Transverse colon (tissue), 4 donors: ENCODE results near the gene ECI1. TPM values are rescaled to one million over a fixed set of nuclear protein-coding genes. Genes with fewer than 3 reads are reported as not detected.

Experiments used
- DNase-seq: peaks from one replicate; pipeline ENCODE4 v3.0.0-alpha.2; 2019
- H3K27ac ChIP-seq, 4 donors: fragments of 200-600 bp; sonication (generic); 2 replicates each; pipeline ENCODE4 v1.5.1; 2016 to 2018; ENCODE audit warnings: inconsistent platforms in 4 of 4
- H3K27me3 ChIP-seq: fragments of 200-600 bp; sonication (generic); 2 replicates; pipeline ENCODE4 v1.5.1; 2017; ENCODE audit warnings: inconsistent platforms
- H3K36me3 ChIP-seq, 4 donors: fragments of 200-600 bp; sonication (generic); 2 replicates each; pipeline ENCODE4 v1.5.1; 2017 to 2019; ENCODE audit warnings: inconsistent platforms in 4 of 4
- H3K4me1 ChIP-seq, 4 donors: fragments of 200-600 bp; sonication (generic); 2 replicates each; pipeline ENCODE4 v1.5.1; 2017 to 2020; ENCODE audit warnings: inconsistent platforms in 4 of 4
- H3K4me3 ChIP-seq, 4 donors: fragments of 200-600 bp; sonication (generic); 1 replicate in 1 of 4; 2 replicates in 3 of 4; pipeline versions ENCODE4 v1.5.1 to v1.6.1; 2017 to 2019; ENCODE audit warnings: inconsistent platforms in 4 of 4
- H3K9me3 ChIP-seq, 2 donors: fragments of 200-600 bp; sonication (generic); 2 replicates each; pipeline ENCODE4 v1.5.1; 2017 to 2019; ENCODE audit warnings: inconsistent platforms in 2 of 2
- CTCF ChIP-seq, 5 experiments: fragments of 200-600 bp in 3 of 5; fragments of 450-650 bp in 2 of 5; sonication (generic) in 3 of 5; IDR thresholded peaks; 1 replicate in 2 of 5; 2 replicates in 3 of 5; pipeline ENCODE4 v1.5.1; 2016 to 2017; ENCODE audit warnings: antibody characterized with exemption in 5 of 5, inconsistent platforms in 3 of 5, mild to moderate bottlenecking in 2 of 5, moderate library complexity in 1 of 5
- EP300 ChIP-seq: sonication (generic); formaldehyde crosslinking; IDR thresholded peaks from one replicate; pipeline ENCODE4 v1.6.1; 2017; ENCODE audit warnings: antibody characterized with exemption, low read depth
- POLR2A ChIP-seq: fragments of 450-650 bp; IDR thresholded peaks from one replicate; pipeline ENCODE4 v1.6.1; 2016; ENCODE audit warnings: antibody characterized with exemption, mild to moderate bottlenecking, moderate library complexity
- POLR2AphosphoS5 ChIP-seq, 3 donors: sonication (generic); formaldehyde crosslinking; IDR thresholded peaks; one replicate each; pipeline ENCODE4 v1.6.1; 2016; ENCODE audit warnings: antibody characterized with exemption in 3 of 3
- WGBS, 2 donors: methylation state at CpG; one replicate each; pipeline ENCODE4 v1.1.5; 2018; ENCODE audit warnings: low coverage in 1 of 2; 5-methylcytosine and 5-hydroxymethylcytosine counted together
- in situ Hi-C, 4 donors: fragments of 200-750 bp; cut with MboI; loops; one replicate each; pipeline versions ENCODE4 v1.15.0 to v1.15.1; 2017; ENCODE audit warnings: low sequenced_read_pairs in 3 of 4, low pct_ligation_motif_present in 1 of 4, low pct_unique_long_range_greater_than_20kb in 1 of 4
- intact Hi-C: fragments of 100-400 bp; cut with DNase I; formaldehyde crosslinking; loops from one replicate; pipeline ENCODE4 v1.15.1; 2023; ENCODE audit warnings: low total_unique reads
- total RNA-seq, 4 donors: library from RNA; depleted of rRNA; stranded (reverse); fragments of >200 nt; gene quantifications; one replicate each; pipeline ENCODE4 v1.1.0, GENCODE V29; 2016

Gene ECI1
- 100 to 1,000 TPM in 2 of 4 donors, 10 to 100 TPM in 2; 24.5 to 218 (median 100) TPM for total RNA-seq

GRCh38 chr16:2251296-2252111, at the start of gene ECI1:
Gene ECI1, minus strand, starts transcription at chr16:2251587. Its CDS starts 21 bp downstream, at chr16:2251566.
- in situ Hi-C loops = no loop called here
- no peaks in the 10 kb centered on the region for H3K27me3 ChIP-seq
- peak within 1 kb of the TSS; percentile 18 to 85 (median 67) for H3K4me3 ChIP-seq
- WGBS, 2 donors = 3% methylated on average over 64 of the region's 88 CpGs; no CpG with 5 or more reads in 1 of the 2 donors
- DNase-seq = peak; percentile 98
- H3K4me1 ChIP-seq = peaks cover 10 to 20% (median 17%) of the 10 kb centered on the region in 4 donors
- intact Hi-C loops = no loop called here
- H3K27ac ChIP-seq = peak within 1 kb of the TSS; percentile 92 to 97 (median 92)
- H3K9me3 ChIP-seq = no peaks in the 10 kb centered on the region
- TF ChIP-seq POLR2AphosphoS5 (IDR thresholded peaks at IDR 0.05) (peak; percentile 91 to 96 (median 95)), POLR2A (peak; percentile 88), CTCF (IDR thresholded peaks at IDR 0.05) (peak; percentile 63 to 88 (median 69)), EP300 (no peak)
- peaks cover 0 to 40% (median 12%) of the 10 kb centered on the region in 4 donors for H3K36me3 ChIP-seq

GRCh38 chr16:2299915-2300192, 48.5 kb upstream of the ECI1 start:
- intact Hi-C loops (no loop called here), in situ Hi-C loops (no loop called here)
- no peak overlapping the region for H3K4me3 ChIP-seq
- H3K27ac ChIP-seq = no peak overlapping the region
- 28% methylated on average over 9 of the region's 10 CpGs; no CpG with 5 or more reads in 1 of the 2 donors for WGBS, 2 donors
- no peaks in the 10 kb centered on the region for H3K4me1 ChIP-seq
- no peaks in the 10 kb centered on the region for H3K27me3 ChIP-seq
- H3K9me3 ChIP-seq = no peaks in the 10 kb centered on the region
- H3K36me3 ChIP-seq = no peaks in the 10 kb centered on the region
- no peak for DNase-seq
- TF ChIP-seq EP300 (no peak), CTCF (IDR thresholded peaks at IDR 0.05) (no peak), POLR2AphosphoS5 (IDR thresholded peaks at IDR 0.05) (no peak), POLR2A (no peak)

GRCh38 chr16:2299121-2299914, 47.9 kb upstream of the ECI1 start:
- 81% methylated on average over 30 of the region's 31 CpGs; no CpG with 5 or more reads in 1 of the 2 donors for WGBS, 2 donors
- H3K27me3 ChIP-seq = no peaks in the 10 kb centered on the region
- H3K9me3 ChIP-seq = no peaks in the 10 kb centered on the region
- H3K4me1 ChIP-seq = no peaks in the 10 kb centered on the region
- no peak for DNase-seq
- intact Hi-C loops (no loop called here), in situ Hi-C loops (no loop called here)
- H3K36me3 ChIP-seq = no peaks in the 10 kb centered on the region
- no peak overlapping the region for H3K27ac ChIP-seq
- TF ChIP-seq EP300 (no peak), CTCF (IDR thresholded peaks at IDR 0.05) (no peak), POLR2AphosphoS5 (IDR thresholded peaks at IDR 0.05) (no peak), POLR2A (no peak)
- no peak overlapping the region for H3K4me3 ChIP-seq

GRCh38 chr16:2298621-2299020, 47.2 kb upstream of the ECI1 start:
- Histone ChIP-seq H3K9me3 (no peaks in the 10 kb centered on the region), H3K36me3 (no peaks in the 10 kb centered on the region), H3K4me1 (no peaks in the 10 kb centered on the region), H3K27me3 (no peaks in the 10 kb centered on the region), H3K4me3 (no peak overlapping the region), H3K27ac (no peak overlapping the region)
- 87% methylated on average over 9 of the region's 9 CpGs; no CpG with 5 or more reads in 1 of the 2 donors for WGBS, 2 donors
- DNase-seq = no peak
- no peak for TF ChIP-seq CTCF (IDR thresholded peaks at IDR 0.05)
- TF ChIP-seq POLR2A = no peak
- intact Hi-C loops (no loop called here), in situ Hi-C loops (no loop called here)
